GM12875 (cell line): ENCODE data around the gene GCG.

ENCODE experiments used
- H3K4me3 ChIP-seq: one replicate; pipeline ENCODE4 v1.5.1; 2011; ENCODE audit warnings: low read depth, low read length, control low read depth
- TF ChIP-seq, protein P1 (sequence below): IDR thresholded peaks from 2 replicates; pipeline ENCODE4 v1.5.1; 2011; ENCODE audit warnings: low read depth, mild to moderate bottlenecking, control low read depth, inconsistent platforms, low read length, moderate library complexity, borderline replicate concordance; ENCODE audit not compliant: insufficient read depth

The GCG gene

GRCh38 chr2:162115076-162115475 is 37.0 kb downstream of the GCG start:
- TF ChIP-seq, protein P1, sequence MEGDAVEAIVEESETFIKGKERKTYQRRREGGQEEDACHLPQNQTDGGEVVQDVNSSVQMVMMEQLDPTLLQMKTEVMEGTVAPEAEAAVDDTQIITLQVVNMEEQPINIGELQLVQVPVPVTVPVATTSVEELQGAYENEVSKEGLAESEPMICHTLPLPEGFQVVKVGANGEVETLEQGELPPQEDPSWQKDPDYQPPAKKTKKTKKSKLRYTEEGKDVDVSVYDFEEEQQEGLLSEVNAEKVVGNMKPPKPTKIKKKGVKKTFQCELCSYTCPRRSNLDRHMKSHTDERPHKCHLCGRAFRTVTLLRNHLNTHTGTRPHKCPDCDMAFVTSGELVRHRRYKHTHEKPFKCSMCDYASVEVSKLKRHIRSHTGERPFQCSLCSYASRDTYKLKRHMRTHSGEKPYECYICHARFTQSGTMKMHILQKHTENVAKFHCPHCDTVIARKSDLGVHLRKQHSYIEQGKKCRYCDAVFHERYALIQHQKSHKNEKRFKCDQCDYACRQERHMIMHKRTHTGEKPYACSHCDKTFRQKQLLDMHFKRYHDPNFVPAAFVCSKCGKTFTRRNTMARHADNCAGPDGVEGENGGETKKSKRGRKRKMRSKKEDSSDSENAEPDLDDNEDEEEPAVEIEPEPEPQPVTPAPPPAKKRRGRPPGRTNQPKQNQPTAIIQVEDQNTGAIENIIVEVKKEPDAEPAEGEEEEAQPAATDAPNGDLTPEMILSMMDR = no peak
- H3K4me3 ChIP-seq = no peak overlapping the region

- no peak overlapping the region for H3K4me3 ChIP-seq
- TF ChIP-seq, protein P1 = no peak
Observed at GRCh38 chr2:162114271-162114670, 37.8 kb downstream of the GCG start.

DNA sequence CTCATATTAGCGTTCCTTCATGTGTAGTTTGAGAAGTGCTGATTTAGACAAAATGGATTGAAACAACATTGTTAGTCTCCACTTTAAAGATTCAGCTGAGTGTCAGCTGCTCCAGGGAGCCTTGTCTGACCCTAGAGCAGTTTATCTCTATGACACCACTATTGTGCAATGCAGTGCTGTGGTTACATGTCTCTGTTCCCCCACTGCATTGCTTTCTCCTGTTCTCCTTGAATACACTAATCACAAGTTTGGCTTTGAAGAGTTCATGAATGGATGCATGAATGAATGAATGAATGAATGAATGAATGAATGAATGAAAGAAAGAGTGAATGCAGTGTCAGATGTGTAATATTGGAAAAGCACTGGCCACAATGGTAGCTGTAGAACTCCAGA is 38.3 kb downstream of the GCG start:
- TF ChIP-seq, protein P1 = no peak
- H3K4me3 ChIP-seq = no peak overlapping the region

GRCh38 chr2:162113088-162113775 is 38.8 kb downstream of the GCG start:
- H3K4me3 ChIP-seq = no peak overlapping the region
- TF ChIP-seq, protein P1 = no peak

DNA sequence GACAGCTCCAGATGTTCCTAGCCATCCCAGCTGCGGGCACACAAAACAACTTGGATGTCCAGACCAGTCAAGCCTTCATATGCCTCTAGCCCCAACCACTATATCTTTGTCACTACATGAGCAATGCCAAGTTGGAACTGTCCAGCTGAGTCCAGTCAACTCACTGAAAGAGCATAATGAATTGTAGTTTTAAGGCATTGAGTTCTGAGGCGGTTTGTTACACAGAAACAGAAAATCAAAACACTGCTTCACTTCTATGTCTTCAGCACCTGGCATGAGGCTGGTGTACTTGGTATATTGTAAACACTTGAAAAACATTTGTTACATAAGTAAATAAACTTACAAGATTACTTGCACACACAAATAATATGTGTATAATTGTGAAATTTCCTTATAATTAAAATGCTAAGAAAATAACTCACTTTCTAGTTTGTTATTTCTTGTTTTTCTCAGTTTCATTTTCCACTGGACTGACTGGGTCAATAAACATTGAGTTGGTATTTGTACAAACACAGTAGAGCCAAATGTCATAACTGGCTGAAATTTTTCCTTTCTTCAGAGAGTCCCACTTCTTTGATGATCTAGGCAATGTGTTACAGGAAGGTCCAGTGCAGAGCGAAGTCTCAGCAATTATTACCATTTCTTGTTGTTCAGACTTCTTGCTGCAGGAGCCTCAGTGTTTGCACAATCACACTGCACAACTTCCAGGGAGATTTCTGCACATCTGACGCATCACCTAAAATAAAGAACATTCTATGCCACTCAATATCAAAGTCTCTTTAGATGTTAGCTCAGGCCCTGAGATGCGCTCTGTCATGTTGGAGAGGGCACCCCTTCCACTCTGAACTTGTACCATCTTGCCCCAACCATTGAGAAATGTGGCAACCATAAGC is 39.8 kb downstream of the GCG start:
- TF ChIP-seq, protein P1 = no peak
- H3K4me3 ChIP-seq = no peak overlapping the region

GRCh38 chr2:162107361-162107901 is 44.6 kb downstream of the GCG start:
- TF ChIP-seq, protein P1 = no peak
- no peak overlapping the region for H3K4me3 ChIP-seq
